Caco-2 (cell line): ENCODE results near the gene TRIP13. TPM values are rescaled to one million over a fixed set of nuclear protein-coding genes. Genes with fewer than 3 reads are reported as not detected.

ENCODE experiments used
- BruUV-seq: library from RNA; stranded (reverse); fragments of 400-500 nt; replicated peaks from 2 replicates; lab custom pipeline; 2021; lab: Mats Ljungman, UMichigan
- CTCF ChIA-PET: fragments of 300-600 bp; sonication (Branson Sonifier 250); formaldehyde crosslinking; loops from one replicate; lab custom pipeline; 2022; ENCODE audit warnings: antibody characterized with exemption; lab: Charles Lee
- POLR2A ChIA-PET: fragments of 300-600 bp; sonication (Branson Sonifier 250); formaldehyde crosslinking; loops from one replicate; lab custom pipeline; 2022; ENCODE audit warnings: antibody characterized with exemption; lab: Charles Lee
- DNase-seq, 2 experiments: peaks; one replicate each; pipeline versions ENCODE4 v3.0.0 to v3.0.0-alpha.2; 2020 to 2022
- H3K27me3 ChIP-seq: replicated peaks from 2 replicates; pipeline ENCODE4 v1.6.0; 2011; ENCODE audit warnings: low read length; ENCODE audit not compliant: control insufficient read depth, insufficient read depth
- H3K36me3 ChIP-seq: 2 replicates; pipeline ENCODE4 v1.5.1; 2011; ENCODE audit warnings: low read length; ENCODE audit not compliant: control insufficient read depth, insufficient read depth
- H3K4me1 ChIP-seq: fragments of 250-450 bp; sonication (Bioruptor Pico); 2 replicates; pipeline ENCODE4 v1.5.1; 2020; ENCODE audit warnings: mild to moderate bottlenecking
- H3K4me3 ChIP-seq: 2 replicates; pipeline ENCODE4 v1.5.1; 2011; ENCODE audit warnings: low read depth, mild to moderate bottlenecking, control low read depth, low read length
- H3K9me3 ChIP-seq: fragments of 250-450 bp; sonication (Bioruptor Pico); 2 replicates; pipeline ENCODE4 v1.5.1; 2020; ENCODE audit warnings: mild to moderate bottlenecking, moderate library complexity
- H3K27ac Mint-ChIP-seq: one replicate; pipeline ENCODE4 v1.8.0; 2022; ENCODE audit warnings: mixed read lengths; ENCODE audit not compliant: unreplicated experiment
- H3K27me3 Mint-ChIP-seq: one replicate; pipeline ENCODE4 v1.8.0; 2022; ENCODE audit warnings: mixed read lengths; ENCODE audit not compliant: insufficient read depth, unreplicated experiment
- H3K36me3 Mint-ChIP-seq: one replicate; pipeline ENCODE4 v1.8.0; 2022; ENCODE audit warnings: mild to moderate bottlenecking, mixed read lengths; ENCODE audit not compliant: insufficient read depth, unreplicated experiment
- H3K4me1 Mint-ChIP-seq: one replicate; pipeline ENCODE4 v1.8.0; 2022; ENCODE audit warnings: low read depth, mixed read lengths; ENCODE audit not compliant: unreplicated experiment
- H3K4me3 Mint-ChIP-seq: one replicate; pipeline ENCODE4 v1.8.0; 2022; ENCODE audit warnings: mild to moderate bottlenecking, moderate library complexity, mixed read lengths; ENCODE audit not compliant: unreplicated experiment
- H3K9me3 Mint-ChIP-seq: one replicate; pipeline ENCODE4 v1.8.0; 2022; ENCODE audit warnings: mixed read lengths; ENCODE audit not compliant: unreplicated experiment
- CTCF ChIP-seq, 2 experiments: fragments of 200-600 bp in 1 of 2; IDR thresholded peaks; 1 replicate in 1 of 2; 2 replicates in 1 of 2; pipeline versions ENCODE4 v1.5.1 to v1.8.0; 2011 to 2022; ENCODE audit warnings: antibody characterized with exemption in 1 of 2, control low read depth in 1 of 2, inconsistent platforms in 1 of 2, low read depth in 1 of 2, low read length in 1 of 2, mild to moderate bottlenecking in 1 of 2, moderate library complexity in 1 of 2; ENCODE audit not compliant: insufficient read depth in 1 of 2, severe bottlenecking in 1 of 2, unreplicated experiment in 1 of 2
- intact Hi-C: fragments of 100-400 bp; cut with micrococcal nuclease; formaldehyde crosslinking; loops from one replicate; pipeline ENCODE4 v1.10.0; 2022; ENCODE audit not compliant: unreplicated experiment
- total RNA-seq: library from RNA; stranded (reverse); gene quantifications from 2 replicates; pipeline ENCODE4 v1.2.3, GENCODE V29; 2022

The TRIP13 gene
- total RNA-seq, 1 experiment from 2014 or later = 42.5 TPM

DNA sequence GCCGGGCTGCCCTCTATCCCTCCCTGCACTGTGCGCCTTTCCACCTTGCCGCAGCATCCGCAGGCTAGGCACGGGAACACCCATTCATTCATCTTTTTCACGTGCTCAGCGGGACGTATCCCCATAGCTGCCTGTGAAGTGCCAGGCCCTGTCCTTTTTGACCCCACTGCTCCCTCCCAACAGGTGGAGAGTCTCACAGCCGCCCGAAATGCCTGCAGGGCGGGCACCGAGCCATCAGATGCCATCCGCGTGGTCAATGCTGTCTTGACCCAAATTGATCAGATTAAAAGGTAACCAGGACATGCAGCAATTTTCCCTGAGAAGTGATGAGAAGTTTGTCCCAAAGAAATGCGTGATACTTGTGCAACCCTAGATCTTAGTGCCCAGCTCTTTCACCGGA, 15.5 kb downstream of the TRIP13 start:
- H3K36me3 ChIP-seq = peaks cover 9% of the 10 kb centered on the region
- Mint-ChIP-seq H3K4me3 (no peak overlapping the region), H3K9me3 (no peaks in the 10 kb centered on the region), H3K27me3 (no peaks in the 10 kb centered on the region), H3K4me1 (no peaks in the 10 kb centered on the region), H3K36me3 (peaks cover 91% of the 10 kb centered on the region), H3K27ac (no peak overlapping the region)
- no peaks in the 10 kb centered on the region for H3K27me3 ChIP-seq
- no peak overlapping the region for H3K4me3 ChIP-seq
- BruUV-seq = no TSS peak
- CTCF ChIA-PET = no interaction called here
- no peak for TF ChIP-seq CTCF (IDR thresholded peaks at IDR 0.05; ENCODE audit: insufficient read depth in 1 of 2, low read depth in 1 of 2, low read length in 1 of 2, severe bottlenecking in 1 of 2, unreplicated experiment in 1 of 2)
- POLR2A ChIA-PET = no interaction called here
- H3K4me1 ChIP-seq = no peaks in the 10 kb centered on the region
- H3K9me3 ChIP-seq = no peaks in the 10 kb centered on the region
- DNase-seq = no peak
- intact Hi-C loops = no loop called here

- ChIA-PET CTCF (no interaction called here), POLR2A (no interaction called here)
- no peaks in the 10 kb centered on the region for H3K27me3 ChIP-seq
- no peaks in the 10 kb centered on the region for H3K4me1 ChIP-seq
- H3K36me3 Mint-ChIP-seq = peaks cover 91% of the 10 kb centered on the region
- no peak overlapping the region for H3K4me3 Mint-ChIP-seq
- no peak overlapping the region for H3K27ac Mint-ChIP-seq
- no peak overlapping the region for H3K4me3 ChIP-seq
- no peaks in the 10 kb centered on the region for H3K4me1 Mint-ChIP-seq
- peaks cover 9% of the 10 kb centered on the region for H3K36me3 ChIP-seq
- BruUV-seq = no TSS peak
- DNase-seq = no peak
- no peak for TF ChIP-seq CTCF (IDR thresholded peaks at IDR 0.05; ENCODE audit: insufficient read depth in 1 of 2, low read depth in 1 of 2, low read length in 1 of 2, severe bottlenecking in 1 of 2, unreplicated experiment in 1 of 2)
- intact Hi-C loops = no loop called here
- no peaks in the 10 kb centered on the region for H3K27me3 Mint-ChIP-seq
- no peaks in the 10 kb centered on the region for H3K9me3 Mint-ChIP-seq
- H3K9me3 ChIP-seq = no peaks in the 10 kb centered on the region
Measured at GRCh38 chr5:909086-909485, 16.4 kb downstream of the TRIP13 start.

GRCh38 chr5:909994-910768, 17.5 kb downstream of the TRIP13 start:
- no TSS peak for BruUV-seq
- Histone ChIP-seq H3K27me3 (no peaks in the 10 kb centered on the region), H3K9me3 (no peaks in the 10 kb centered on the region), H3K4me3 (no peak overlapping the region), H3K4me1 (no peaks in the 10 kb centered on the region), H3K36me3 (peaks cover 9% of the 10 kb centered on the region)
- TF ChIP-seq CTCF (IDR thresholded peaks at IDR 0.05; ENCODE audit: insufficient read depth in 1 of 2, low read depth in 1 of 2, low read length in 1 of 2, severe bottlenecking in 1 of 2, unreplicated experiment in 1 of 2) = no peak
- no peak for DNase-seq
- ChIA-PET POLR2A (no interaction called here), CTCF (no interaction called here)
- no peaks in the 10 kb centered on the region for H3K27me3 Mint-ChIP-seq
- no peaks in the 10 kb centered on the region for H3K4me1 Mint-ChIP-seq
- H3K27ac Mint-ChIP-seq = no peak overlapping the region
- peaks cover 93% of the 10 kb centered on the region for H3K36me3 Mint-ChIP-seq
- H3K4me3 Mint-ChIP-seq = no peak overlapping the region
- intact Hi-C loops = no loop called here
- no peaks in the 10 kb centered on the region for H3K9me3 Mint-ChIP-seq
